Loucy (cell line): ENCODE data around the gene IQSEC1.

Source experiments
- CTCF ChIP-seq: fragments of 200-600 bp; sonication (generic); conservative IDR thresholded peaks from 2 replicates; pipeline ENCODE4 v1.5.1; 2014; ENCODE audit warnings: mild to moderate bottlenecking, antibody characterized with exemption, low read length
- EZH2phosphoT487 ChIP-seq: fragments of 200-600 bp; IDR thresholded peaks from 2 replicates; pipeline ENCODE4 v1.6.1; 2018; ENCODE audit warnings: antibody characterized with exemption, mild to moderate bottlenecking, moderate library complexity, borderline replicate concordance

GRCh38 chr3:12935023-12935860 lies 138.0 kb downstream of the IQSEC1 start:
- TF ChIP-seq CTCF: no peak
- TF ChIP-seq EZH2phosphoT487: no peak
